ENCODE measurements around the gene RNF2.
A peak's percentile ranks its signal among the peaks of the same experiment; 100 is the strongest.

The RNF2 gene

GRCh38 chr1:185096531-185096930 is 51.2 kb downstream of the RNF2 start:
- peak; percentile 28 for DNase-seq (ENCODE audit: low read depth)

GRCh38 chr1:185104083-185104482 is 58.7 kb downstream of the RNF2 start:
- no peak for DNase-seq (ENCODE audit: low read depth)

GRCh38 chr1:185105121-185105520 is 59.8 kb downstream of the RNF2 start:
- no peak for DNase-seq (ENCODE audit: low read depth)

GRCh38 chr1:185108321-185108720 is 63.0 kb downstream of the RNF2 start:
- DNase-seq (ENCODE audit: low read depth), result peak; percentile 6

- DNase-seq (ENCODE audit: low read depth), result no peak
Observed at GRCh38 chr1:185110145-185110544, 64.8 kb downstream of the RNF2 start.

GRCh38 chr1:185111873-185112272 is 66.5 kb downstream of the RNF2 start:
- DNase-seq (ENCODE audit: low read depth), result no peak

- no peak for DNase-seq (ENCODE audit: low read depth)
Observed at GRCh38 chr1:185112356-185112755, 67.0 kb downstream of the RNF2 start.

GRCh38 chr1:185129708-185130107 is 84.3 kb downstream of the RNF2 start:
- DNase-seq (ENCODE audit: low read depth), result no peak

GRCh38 chr1:185132534-185132933 is 87.2 kb downstream of the RNF2 start:
- DNase-seq (ENCODE audit: low read depth), result no peak

GRCh38 chr1:185137896-185138545 is 92.7 kb downstream of the RNF2 start:
- DNase-seq (ENCODE audit: low read depth), result no peak

GRCh38 chr1:185139246-185139645 is 93.9 kb downstream of the RNF2 start:
- no peak for DNase-seq (ENCODE audit: low read depth)

GRCh38 chr1:185144233-185144632 is 98.9 kb downstream of the RNF2 start:
- DNase-seq (ENCODE audit: low read depth), result peak; percentile 74

- no peak for DNase-seq (ENCODE audit: low read depth)
Observed at GRCh38 chr1:185151215-185151614, 105.9 kb downstream of the RNF2 start.

Measured in ELR (cell line).